ENCODE data around the gene ADCY1. TPM values are rescaled to one million over a fixed set of nuclear protein-coding genes. Genes with fewer than 3 reads are reported as not detected.

The ADCY1 gene
- total RNA-seq, 1 experiment from 2014 or later = 0.66 TPM

- H3K4me3 ChIP-seq = no peak overlapping the region
- DNase-seq = no peak
- no peaks in the 10 kb centered on the region for H3K9me3 ChIP-seq
- no peaks in the 10 kb centered on the region for H3K36me3 ChIP-seq
- H3K27me3 ChIP-seq = no peaks in the 10 kb centered on the region
These were observed 125.7 kb downstream of the ADCY1 start for GRCh38 chr7:45699726-45700390.

DNA sequence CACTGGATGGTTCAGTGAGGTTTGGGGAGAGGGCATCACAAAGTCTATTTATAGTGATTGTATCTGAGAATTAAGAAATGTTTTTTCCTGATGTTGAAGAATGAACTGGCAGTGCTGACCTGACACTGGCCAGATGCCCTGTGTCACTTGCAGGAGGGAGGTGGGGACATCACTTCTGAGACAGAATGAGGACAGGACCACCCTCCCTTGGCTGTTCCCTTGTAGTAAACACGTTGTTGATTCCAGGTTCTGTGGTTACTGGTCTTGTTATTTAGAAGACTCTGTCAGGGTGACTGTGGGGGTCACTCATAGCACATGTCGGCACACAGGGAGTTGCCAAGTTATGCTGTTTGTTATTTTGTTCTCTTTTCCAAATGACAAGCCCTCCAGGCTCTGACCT is 126.4 kb downstream of the ADCY1 start:
- no peaks in the 10 kb centered on the region for H3K36me3 ChIP-seq
- H3K9me3 ChIP-seq = no peaks in the 10 kb centered on the region
- no peak for DNase-seq
- no peak overlapping the region for H3K4me3 ChIP-seq
- no peaks in the 10 kb centered on the region for H3K27me3 ChIP-seq

GRCh38 chr7:45701701-45702510 is 127.7 kb downstream of the ADCY1 start:
- Histone ChIP-seq H3K4me3 (no peak overlapping the region), H3K9me3 (no peaks in the 10 kb centered on the region), H3K27me3 (no peaks in the 10 kb centered on the region), H3K36me3 (no peaks in the 10 kb centered on the region)
- no peak for DNase-seq

DNA sequence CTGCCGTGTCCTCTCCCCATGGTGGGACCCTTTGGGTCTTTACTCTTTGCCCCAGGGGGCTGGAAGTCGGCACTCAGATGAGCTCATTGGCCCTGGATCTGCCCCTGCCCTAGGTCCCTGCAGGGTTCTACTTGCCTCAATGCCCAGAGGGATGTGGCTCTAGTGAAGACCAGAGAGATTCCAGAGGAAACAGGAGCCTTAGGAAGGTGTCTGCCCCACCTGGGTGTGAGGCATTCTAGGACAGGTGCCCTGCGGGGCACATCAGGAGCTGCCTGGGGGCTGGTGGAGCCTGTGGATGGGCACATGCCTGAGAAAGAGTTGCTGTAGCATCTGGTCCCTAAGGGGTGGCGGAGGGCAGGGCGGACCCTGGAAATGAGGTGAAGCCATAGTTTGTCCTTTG is 128.6 kb downstream of the ADCY1 start:
- H3K4me3 ChIP-seq = no peak overlapping the region
- DNase-seq = no peak
- H3K9me3 ChIP-seq = no peaks in the 10 kb centered on the region
- no peaks in the 10 kb centered on the region for H3K36me3 ChIP-seq
- no peaks in the 10 kb centered on the region for H3K27me3 ChIP-seq

DNA sequence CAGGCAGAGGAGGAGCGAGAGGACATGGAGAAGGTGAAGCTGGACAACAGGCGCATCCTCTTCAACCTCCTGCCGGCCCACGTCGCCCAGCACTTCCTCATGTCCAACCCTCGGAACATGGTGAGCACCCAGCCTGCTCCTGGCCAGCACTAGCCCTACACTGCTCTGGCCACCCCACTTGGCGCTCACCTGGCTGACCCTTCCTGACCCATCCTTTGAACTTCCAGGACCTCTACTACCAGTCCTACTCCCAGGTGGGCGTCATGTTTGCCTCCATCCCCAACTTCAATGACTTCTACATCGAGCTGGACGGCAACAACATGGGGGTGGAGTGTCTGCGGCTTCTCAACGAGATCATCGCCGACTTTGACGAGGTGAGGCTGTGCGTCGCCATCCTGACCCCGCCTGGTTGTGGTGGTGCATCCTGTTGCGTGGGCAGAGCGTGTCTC is 129.2 kb downstream of the ADCY1 start:
- no peaks in the 10 kb centered on the region for H3K36me3 ChIP-seq
- no peak for DNase-seq
- no peaks in the 10 kb centered on the region for H3K27me3 ChIP-seq
- no peak overlapping the region for H3K4me3 ChIP-seq
- no peaks in the 10 kb centered on the region for H3K9me3 ChIP-seq

DNA sequence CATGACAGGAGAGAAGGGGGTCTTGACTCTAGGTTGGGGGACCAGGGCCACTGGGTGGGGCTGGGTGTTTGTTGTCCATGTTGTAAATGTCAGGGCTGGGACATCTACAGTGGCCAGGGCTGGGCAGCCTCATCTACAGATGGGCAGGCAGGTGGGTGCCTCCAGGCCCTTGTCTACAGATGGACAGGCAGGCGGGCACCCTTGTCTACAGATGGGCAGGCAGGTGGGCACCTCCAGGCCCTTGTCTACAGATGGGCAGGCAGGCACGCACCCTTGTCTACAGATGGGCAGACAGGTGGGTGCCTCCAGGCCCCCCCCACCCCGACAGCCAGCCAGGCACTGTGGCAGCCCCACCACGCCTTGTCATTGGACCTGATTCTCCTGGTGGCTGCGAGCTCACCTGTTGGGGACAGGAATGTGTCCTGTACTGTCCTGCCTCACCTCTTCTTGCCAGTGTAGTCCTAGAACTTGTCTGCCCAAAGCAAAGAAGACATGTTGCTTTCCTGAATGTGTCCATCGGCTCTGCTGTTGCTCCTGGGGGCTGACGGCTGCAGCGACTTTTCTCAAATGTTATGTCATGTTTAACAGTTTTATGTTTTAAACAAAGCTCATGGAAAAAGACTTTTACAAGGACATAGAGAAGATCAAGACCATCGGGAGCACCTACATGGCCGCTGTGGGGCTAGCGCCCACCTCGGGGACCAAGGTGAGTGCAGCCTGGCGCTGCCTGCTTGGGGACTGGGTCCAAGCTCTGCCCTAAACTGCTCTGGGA is 129.9 kb downstream of the ADCY1 start:
- Histone ChIP-seq H3K27me3 (no peaks in the 10 kb centered on the region), H3K9me3 (no peaks in the 10 kb centered on the region), H3K36me3 (no peaks in the 10 kb centered on the region), H3K4me3 (no peak overlapping the region)
- DNase-seq = no peak

GRCh38 chr7:45704683-45705016 is 130.5 kb downstream of the ADCY1 start:
- H3K9me3 ChIP-seq = no peaks in the 10 kb centered on the region
- no peak for DNase-seq
- no peaks in the 10 kb centered on the region for H3K27me3 ChIP-seq
- H3K4me3 ChIP-seq = no peak overlapping the region
- H3K36me3 ChIP-seq = no peaks in the 10 kb centered on the region

DNA sequence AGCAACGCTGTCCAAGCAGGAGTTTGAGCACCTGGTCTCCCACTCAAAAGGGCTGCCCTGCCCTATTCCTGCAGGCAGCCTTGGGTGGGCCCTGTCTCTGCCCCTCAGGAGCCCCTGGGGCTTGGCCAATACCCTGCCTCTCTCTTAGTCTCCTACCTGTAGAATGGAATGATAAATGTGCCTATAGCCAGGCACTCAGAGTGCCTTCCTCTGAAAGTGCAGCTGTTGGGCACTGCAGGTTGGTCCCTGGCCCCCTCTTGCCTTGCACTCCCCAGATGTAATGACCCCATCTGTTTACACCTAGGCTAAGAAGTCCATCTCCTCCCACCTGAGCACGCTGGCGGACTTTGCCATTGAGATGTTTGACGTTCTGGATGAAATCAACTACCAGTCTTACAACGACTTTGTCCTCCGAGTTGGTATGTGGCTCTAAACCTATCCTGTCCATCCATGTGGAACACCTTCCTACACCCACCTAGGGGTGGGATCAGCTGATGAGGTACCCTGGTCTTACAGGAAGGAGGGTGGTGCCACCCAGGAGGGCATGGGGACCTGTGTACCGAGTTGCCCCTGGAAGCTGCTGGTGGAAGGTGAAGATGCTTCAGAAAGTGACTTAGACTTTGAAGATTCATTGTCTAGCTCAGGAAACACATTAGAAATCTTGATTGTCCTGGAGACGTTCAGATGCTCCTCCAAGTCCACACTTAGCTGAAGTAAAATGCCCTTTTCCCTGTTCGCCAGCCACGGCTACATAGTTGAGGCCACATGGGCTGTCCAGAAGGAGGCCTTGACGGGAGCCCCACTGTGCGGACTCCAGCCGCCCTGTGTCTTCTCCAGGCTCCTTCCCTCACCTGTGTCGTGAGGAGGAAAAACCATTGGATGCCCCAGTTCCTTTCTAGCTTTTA is 134.1 kb downstream of the ADCY1 start:
- no peaks in the 10 kb centered on the region for H3K27me3 ChIP-seq
- H3K36me3 ChIP-seq = no peaks in the 10 kb centered on the region
- H3K4me3 ChIP-seq = no peak overlapping the region
- no peaks in the 10 kb centered on the region for H3K9me3 ChIP-seq
- DNase-seq = no peak

DNA sequence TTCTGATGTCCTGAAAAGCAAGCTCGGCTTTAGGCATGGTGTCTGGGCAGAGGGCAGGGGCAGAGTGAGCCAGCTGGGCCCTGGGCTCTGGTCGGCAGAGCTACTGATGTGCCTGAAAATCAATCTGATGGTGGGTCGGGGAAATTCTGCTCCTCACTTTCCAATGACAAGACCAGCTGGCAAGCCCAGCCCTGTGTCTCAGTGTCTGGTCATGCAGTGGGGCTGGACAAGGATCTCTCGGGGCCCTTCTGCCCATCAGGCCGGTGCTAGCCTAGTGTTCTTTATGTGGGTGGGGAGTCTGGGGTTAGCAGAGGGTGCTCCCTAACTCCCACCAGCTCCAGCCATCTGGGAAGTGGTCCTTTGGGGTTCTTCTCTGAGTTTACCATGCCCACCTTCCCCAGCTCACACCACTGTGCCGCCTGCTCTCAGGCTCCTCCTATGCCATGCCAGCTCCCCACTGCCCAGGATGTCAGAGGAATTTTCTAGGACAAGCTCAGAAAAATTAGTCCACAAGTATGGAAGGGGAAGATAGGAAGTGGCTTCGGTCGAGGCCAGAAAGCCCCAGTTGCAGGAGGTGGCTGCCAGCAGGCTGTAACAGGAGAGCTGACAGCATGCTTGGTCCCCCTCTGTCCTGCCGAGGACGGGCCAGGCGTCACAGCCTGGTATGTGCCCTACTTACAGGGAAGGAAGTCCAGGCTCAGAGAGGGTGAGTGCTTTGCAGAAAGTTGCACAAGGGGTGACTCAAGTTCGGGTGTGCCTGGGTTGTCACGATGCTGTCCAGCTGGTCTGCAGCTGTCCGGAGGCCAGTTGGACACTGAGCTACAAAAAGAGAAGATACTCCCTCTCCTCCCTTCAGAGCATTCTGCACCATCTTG is 135.2 kb downstream of the ADCY1 start:
- Histone ChIP-seq H3K4me3 (no peak overlapping the region), H3K27me3 (no peaks in the 10 kb centered on the region), H3K36me3 (no peaks in the 10 kb centered on the region), H3K9me3 (no peaks in the 10 kb centered on the region)
- no peak for DNase-seq

GRCh38 chr7:45710271-45711160 is 136.3 kb downstream of the ADCY1 start:
- H3K4me3 ChIP-seq = no peak overlapping the region
- no peaks in the 10 kb centered on the region for H3K36me3 ChIP-seq
- DNase-seq = no peak
- H3K27me3 ChIP-seq = no peaks in the 10 kb centered on the region
- H3K9me3 ChIP-seq = no peaks in the 10 kb centered on the region

DNA sequence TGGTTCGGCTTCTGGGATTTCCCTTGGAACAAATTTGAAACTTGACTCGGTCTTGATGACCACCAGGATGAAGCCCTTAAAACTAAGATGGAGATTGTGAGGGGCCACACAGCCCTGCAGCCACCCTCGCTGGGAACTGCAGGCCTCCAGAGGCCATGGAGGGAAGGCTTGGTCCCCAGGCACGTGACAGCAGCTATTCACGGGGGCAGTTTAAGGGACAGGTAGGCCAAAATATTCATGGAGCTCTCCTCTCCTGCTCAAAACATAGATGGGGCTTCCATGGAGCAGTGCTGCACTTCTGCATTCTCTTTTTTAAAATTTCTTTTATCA is 137.0 kb downstream of the ADCY1 start:
- Histone ChIP-seq H3K27me3 (no peaks in the 10 kb centered on the region), H3K9me3 (no peaks in the 10 kb centered on the region), H3K4me3 (no peak overlapping the region), H3K36me3 (no peaks in the 10 kb centered on the region)
- no peak for DNase-seq

DNA sequence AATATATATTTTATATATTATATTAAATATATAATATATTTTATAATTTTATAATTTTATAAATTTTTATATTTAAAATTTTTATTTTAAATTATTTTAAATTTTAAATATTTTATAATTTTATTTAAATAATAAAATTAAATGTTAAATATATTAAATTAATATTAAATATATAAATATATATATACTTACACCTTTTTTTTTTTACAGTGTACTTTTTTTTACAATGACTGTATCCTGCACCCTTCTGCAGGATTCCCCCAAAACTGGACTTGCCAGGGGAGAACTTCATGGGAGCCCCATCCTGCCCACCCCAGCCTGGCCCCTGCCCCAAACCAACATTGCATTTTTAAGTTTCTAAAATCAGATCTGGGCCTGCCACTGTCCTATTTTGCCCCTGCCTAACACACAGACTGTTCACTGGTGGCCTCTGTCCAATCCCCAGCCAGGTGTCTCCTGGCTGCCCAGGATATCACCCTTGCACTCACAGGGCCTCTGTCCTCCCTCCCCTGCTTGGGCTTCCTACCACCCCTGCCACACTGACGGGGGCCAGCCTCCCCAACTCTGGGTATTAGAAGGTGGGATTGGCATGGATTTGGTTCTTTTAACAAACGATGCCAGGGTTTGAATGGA is 138.0 kb downstream of the ADCY1 start:
- no peaks in the 10 kb centered on the region for H3K27me3 ChIP-seq
- H3K36me3 ChIP-seq = no peaks in the 10 kb centered on the region
- no peaks in the 10 kb centered on the region for H3K9me3 ChIP-seq
- no peak for DNase-seq
- no peak overlapping the region for H3K4me3 ChIP-seq

GRCh38 chr7:45712872-45713668 is 138.9 kb downstream of the ADCY1 start:
- no peak overlapping the region for H3K4me3 ChIP-seq
- H3K9me3 ChIP-seq = no peaks in the 10 kb centered on the region
- no peak for DNase-seq

More at GRCh38 chr7:45712872-45713668, 138.9 kb downstream of the ADCY1 start:
- Histone ChIP-seq H3K36me3 (no peaks in the 10 kb centered on the region), H3K27me3 (no peaks in the 10 kb centered on the region)
